ENCODE data around the gene LENG9. TPM values are rescaled to one million over a fixed set of nuclear protein-coding genes. Genes with fewer than 3 reads are reported as not detected.

Gene LENG9
- total and polyA plus RNA-seq, 2 of the 13 experiments (the other 11 are each of a cell fraction or from before 2014, with no cell fraction given), result 0.75 to 2.9 TPM

- DNase-seq (ENCODE audit: low spot score) (no peak), ATAC-seq (no peak), FAIRE-seq (no peak)
- peak overlapping the region; percentile 96 for H3K27ac ChIP-seq (ENCODE audit: extremely low read length, insufficient read depth, low read length)
- H3K36me3 ChIP-seq (replicated peaks in 1 of 2; ENCODE audit: control insufficient read depth in 1 of 2, insufficient read depth in 2 of 2, low read length in 2 of 2), result peaks cover 22 to 41% of the 10 kb centered on the region in 2 experiments
- no peak overlapping the region for H2AFZ ChIP-seq (ENCODE audit: low read length)
- H3K27me3 ChIP-seq (ENCODE audit: control insufficient read depth in 1 of 2, insufficient read depth in 2 of 2, low read length in 2 of 2), result no peaks in the 10 kb centered on the region
- ChIA-PET POLR2A (interaction anchor here (1.0 to 3.5 kb wide), 4 partner anchors 8 to 41 kb away, joined by 3 to 67 read pairs (median 29); partner anchors contain the start of genes CDC42EP5 and LENG8), CTCF (ENCODE audit: low intra/inter-chr PET ratio, low total read pairs) (no interaction called here)
- WGBS (ENCODE audit: low lambda C conversion rate), result 80% methylated on average over 3 of the region's 3 CpGs
- no peak overlapping the region for H3K9ac ChIP-seq (ENCODE audit: insufficient read depth, low read depth, low read length)
- TF ChIP-seq MIER3 (CRISPR knock-in tag; IDR thresholded peaks at IDR 0.05; ENCODE audit: borderline replicate concordance) (no peak), PCBP2 (optimal IDR thresholded peaks at IDR 0.05; ENCODE audit: low read depth, low read length, poor library complexity, severe bottlenecking) (peak; percentile 42), RORA (CRISPR knock-in tag; IDR thresholded peaks at IDR 0.05) (no peak)
- intact Hi-C loops (cut with micrococcal nuclease; ENCODE audit: unreplicated experiment) (loop anchor here (2.0 kb wide), 1 partner anchor 13 kb away; the partner anchor contains the start of gene LENG8), in situ Hi-C loops (cut with HindIII; ENCODE audit: extremely low pct_ligation_motif_present, low pct_unique_long_range_greater_than_20kb) (no loop called here)
- no TSS peak for BruUV-seq (replicated peaks)
- H3K4me3 ChIP-seq (replicated peaks in 1 of 3; ENCODE audit: insufficient read depth in 1 of 3, low read depth in 2 of 3, low read length in 3 of 3), result no peak overlapping the region
- no peaks in the 10 kb centered on the region for H3K9me3 ChIP-seq (ENCODE audit: low read length)
- peaks cover 10% of the 10 kb centered on the region; the same call in 1 of the 2 replicates for H4K20me1 ChIP-seq (ENCODE audit: insufficient read depth, low read length)
- peak overlapping the region; percentile 94; the same call in 1 of the 2 replicates for H3K4me2 ChIP-seq (ENCODE audit: low read depth, low read length)
- peaks cover 21% of the 10 kb centered on the region for H3K4me1 ChIP-seq (ENCODE audit: insufficient read depth, low read length)
- H3K79me2 ChIP-seq (ENCODE audit: insufficient read depth, low read length), result peaks cover 12% of the 10 kb centered on the region
These were observed 2.0 kb downstream of the LENG9 start for GRCh38 chr19:54461613-54462012.

GRCh38 chr19:54461210-54461609, 2.4 kb downstream of the LENG9 start:
- H3K27me3 ChIP-seq (ENCODE audit: control insufficient read depth in 1 of 2, insufficient read depth in 2 of 2, low read length in 2 of 2), result no peaks in the 10 kb centered on the region
- H4K20me1 ChIP-seq (ENCODE audit: insufficient read depth, low read length), result peaks cover 10% of the 10 kb centered on the region; the same call in 1 of the 2 replicates
- H3K9ac ChIP-seq (ENCODE audit: insufficient read depth, low read depth, low read length), result no peak overlapping the region
- H3K79me2 ChIP-seq (ENCODE audit: insufficient read depth, low read length), result peaks cover 12% of the 10 kb centered on the region
- FAIRE-seq (no peak), ATAC-seq (no peak), DNase-seq (ENCODE audit: low spot score) (no peak)
- no peak overlapping the region for H3K4me3 ChIP-seq (replicated peaks in 1 of 3; ENCODE audit: insufficient read depth in 1 of 3, low read depth in 2 of 3, low read length in 3 of 3)
- peaks cover 21% of the 10 kb centered on the region for H3K4me1 ChIP-seq (ENCODE audit: insufficient read depth, low read length)
- WGBS (ENCODE audit: low lambda C conversion rate), result 98% methylated on average over 26 of the region's 27 CpGs
- TSS peak; percentile 64 for BruUV-seq (replicated peaks)
- ChIA-PET POLR2A (interaction anchor here (1.0 to 3.5 kb wide), 4 partner anchors 12 to 41 kb away, joined by 3 to 67 read pairs (median 25); partner anchors contain the start of genes CDC42EP5 and LENG8), CTCF (ENCODE audit: low intra/inter-chr PET ratio, low total read pairs) (no interaction called here)
- in situ Hi-C loops (cut with HindIII; ENCODE audit: extremely low pct_ligation_motif_present, low pct_unique_long_range_greater_than_20kb) (no loop called here), intact Hi-C loops (cut with micrococcal nuclease; ENCODE audit: unreplicated experiment) (no loop called here)
- H3K27ac ChIP-seq (ENCODE audit: extremely low read length, insufficient read depth, low read length), result no peak overlapping the region
- peaks cover 23 to 45% of the 10 kb centered on the region in 2 experiments for H3K36me3 ChIP-seq (replicated peaks in 1 of 2; ENCODE audit: control insufficient read depth in 1 of 2, insufficient read depth in 2 of 2, low read length in 2 of 2)
- no peak overlapping the region for H3K4me2 ChIP-seq (ENCODE audit: low read depth, low read length)
- H3K9me3 ChIP-seq (ENCODE audit: low read length), result no peaks in the 10 kb centered on the region
- H2AFZ ChIP-seq (ENCODE audit: low read length), result no peak overlapping the region
- TF ChIP-seq POLR2G (IDR thresholded peaks at IDR 0.05; ENCODE audit: low read depth, low read length), result peak; percentile 33; the same call in 1 of the 2 replicates
- TF ChIP-seq NFIB (CRISPR knock-in tag; IDR thresholded peaks at IDR 0.05; ENCODE audit: borderline replicate concordance), result no peak
- no peak for TF ChIP-seq ARID2 (CRISPR knock-in tag; IDR thresholded peaks at IDR 0.05; ENCODE audit: borderline replicate concordance)
- no peak for TF ChIP-seq ZC3H4 (CRISPR knock-in tag; IDR thresholded peaks at IDR 0.05; ENCODE audit: borderline replicate concordance)
- no peak for TF ChIP-seq ZNF513 (CRISPR knock-in tag; conservative IDR thresholded peaks at IDR 0.05)
- TF ChIP-seq CENPBD1 (CRISPR knock-in tag; IDR thresholded peaks at IDR 0.05; ENCODE audit: borderline replicate concordance, low read depth), result no peak
- TF ChIP-seq HNRNPL (IDR thresholded peaks at IDR 0.05; ENCODE audit: low read depth, low read length), result 0 out of 2 replicates have a peak, but pooled peaks have one; percentile 31
- peak; percentile 86 for TF ChIP-seq RBFOX2 (IDR thresholded peaks at IDR 0.05; ENCODE audit: low read depth, low read length)
- peak; percentile 44 for TF ChIP-seq HNRNPK (IDR thresholded peaks at IDR 0.05; ENCODE audit: low read depth, low read length, poor library complexity, severe bottlenecking)
- peak; percentile 53; the same call in 1 of the 2 replicates for TF ChIP-seq ZC3H13 (CRISPR knock-in tag; IDR thresholded peaks at IDR 0.05)
- TF ChIP-seq DMTF1 (CRISPR knock-in tag; IDR thresholded peaks at IDR 0.05), result no peak

Data from HepG2 (cell line).